ENCODE measurements around the gene EHMT1.

- TF ChIP-seq CTCF (IDR thresholded peaks at IDR 0.05; ENCODE audit: insufficient read depth, low read length, poor library complexity, severe bottlenecking) (no peak), EZH2phosphoT487 (conservative IDR thresholded peaks at IDR 0.05; ENCODE audit: low read length) (no peak)
Measured at GRCh38 chr9:137789295-137789895, 170.6 kb downstream of the EHMT1 start.

All from SU-DHL-6 (cell line).